ENCODE measurements around the gene TPBGL.
A peak's percentile ranks its signal among the peaks of the same experiment; 100 is the strongest.

TPBGL gene

GRCh38 chr11:75214411-75214821 is 26.2 kb upstream of the TPBGL start:
- H3K36me3 ChIP-seq = no peaks in the 10 kb centered on the region
- TF ChIP-seq CTCF (IDR thresholded peaks at IDR 0.05) = no peak
- intact Hi-C loops (cut with DNase I; ENCODE audit: low total_unique reads) = no loop called here
- H3K9me3 ChIP-seq = no peaks in the 10 kb centered on the region
- H3K4me1 ChIP-seq = no peaks in the 10 kb centered on the region
- no peak overlapping the region for H3K27ac ChIP-seq
- peak; percentile 69 to 73 for DNase-seq
- H3K4me3 ChIP-seq = no peak overlapping the region
- peaks cover 0 to 16% of the 10 kb centered on the region in 2 donors for H3K27me3 ChIP-seq

DNA sequence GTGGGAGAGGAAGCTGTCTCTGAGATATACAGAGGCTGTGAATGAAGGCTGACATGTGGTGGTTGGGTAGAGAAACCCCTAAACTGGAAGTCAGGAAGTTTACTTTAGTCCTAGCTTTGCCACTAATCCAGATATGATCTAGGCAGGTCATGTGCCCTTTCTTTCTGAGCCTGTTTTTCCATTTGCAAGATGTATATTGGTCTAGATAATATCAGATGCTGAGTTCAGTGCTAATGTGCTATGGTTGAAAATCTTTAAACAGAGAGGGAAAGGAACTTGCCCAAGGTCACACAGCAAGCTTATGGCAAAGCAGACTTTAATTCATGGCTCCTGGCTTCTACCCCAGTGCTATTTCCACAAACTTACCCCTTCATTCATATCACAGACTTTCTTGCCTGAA is 25.7 kb upstream of the TPBGL start:
- intact Hi-C loops (cut with DNase I; ENCODE audit: low total_unique reads) = no loop called here
- no peaks in the 10 kb centered on the region for H3K36me3 ChIP-seq
- no peaks in the 10 kb centered on the region for H3K4me1 ChIP-seq
- H3K27me3 ChIP-seq = peaks cover 0 to 16% of the 10 kb centered on the region in 2 donors
- H3K4me3 ChIP-seq = no peak overlapping the region
- no peak for DNase-seq
- H3K9me3 ChIP-seq = no peaks in the 10 kb centered on the region
- TF ChIP-seq CTCF (IDR thresholded peaks at IDR 0.05) = no peak
- H3K27ac ChIP-seq = no peak overlapping the region

- H3K4me1 ChIP-seq = no peaks in the 10 kb centered on the region
- TF ChIP-seq CTCF (IDR thresholded peaks at IDR 0.05) = no peak
- intact Hi-C loops (cut with DNase I; ENCODE audit: low total_unique reads) = no loop called here
- H3K36me3 ChIP-seq = no peaks in the 10 kb centered on the region
- no peak overlapping the region for H3K4me3 ChIP-seq
- H3K9me3 ChIP-seq = no peaks in the 10 kb centered on the region
- H3K27me3 ChIP-seq = peaks cover 0 to 16% of the 10 kb centered on the region in 2 donors
- DNase-seq = no peak
- H3K27ac ChIP-seq = no peak overlapping the region
These were observed 20.7 kb upstream of the TPBGL start for GRCh38 chr11:75219869-75220268.

DNA sequence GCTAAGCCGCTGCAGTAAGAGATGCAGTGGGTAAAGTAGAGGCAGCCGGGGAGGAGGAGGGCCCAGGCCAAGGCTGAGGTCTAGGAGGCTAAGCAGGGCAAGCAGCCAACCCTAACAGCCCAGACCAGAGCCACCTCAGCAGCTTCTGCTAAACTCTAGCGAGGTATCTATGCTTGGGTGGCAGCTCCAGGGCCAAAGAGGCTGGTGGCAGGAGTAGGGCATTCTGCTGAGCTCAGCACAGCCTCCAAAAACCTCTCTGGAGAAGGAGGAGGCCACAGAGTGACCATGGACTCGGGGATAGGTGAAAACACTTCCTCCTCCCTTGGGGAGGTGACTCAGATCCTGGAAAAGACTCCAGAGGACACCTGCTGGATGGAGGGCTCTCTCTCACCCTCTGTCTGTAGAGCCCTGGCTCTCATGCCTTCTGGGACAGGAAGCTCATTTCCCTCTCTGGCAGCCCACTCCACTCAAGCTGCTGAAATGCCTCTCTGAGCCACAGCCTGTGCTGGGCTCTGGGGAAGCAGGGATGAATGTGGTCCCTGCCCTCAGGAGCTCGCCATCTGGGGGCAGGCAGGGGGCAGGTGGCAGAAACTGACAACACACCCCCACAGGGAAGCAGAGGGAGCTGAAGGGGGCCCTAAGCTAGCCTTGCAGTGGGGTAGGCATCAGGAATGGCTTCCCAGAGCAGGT is 16.5 kb upstream of the TPBGL start:
- no peaks in the 10 kb centered on the region for H3K36me3 ChIP-seq
- no peaks in the 10 kb centered on the region for H3K4me1 ChIP-seq
- no peak overlapping the region for H3K27ac ChIP-seq
- intact Hi-C loops (cut with DNase I; ENCODE audit: low total_unique reads) = no loop called here
- H3K4me3 ChIP-seq = no peak overlapping the region
- peaks cover 0 to 4% of the 10 kb centered on the region in 2 donors for H3K27me3 ChIP-seq
- no peaks in the 10 kb centered on the region for H3K9me3 ChIP-seq
- TF ChIP-seq CTCF (IDR thresholded peaks at IDR 0.05) = no peak
- no peak for DNase-seq

DNA sequence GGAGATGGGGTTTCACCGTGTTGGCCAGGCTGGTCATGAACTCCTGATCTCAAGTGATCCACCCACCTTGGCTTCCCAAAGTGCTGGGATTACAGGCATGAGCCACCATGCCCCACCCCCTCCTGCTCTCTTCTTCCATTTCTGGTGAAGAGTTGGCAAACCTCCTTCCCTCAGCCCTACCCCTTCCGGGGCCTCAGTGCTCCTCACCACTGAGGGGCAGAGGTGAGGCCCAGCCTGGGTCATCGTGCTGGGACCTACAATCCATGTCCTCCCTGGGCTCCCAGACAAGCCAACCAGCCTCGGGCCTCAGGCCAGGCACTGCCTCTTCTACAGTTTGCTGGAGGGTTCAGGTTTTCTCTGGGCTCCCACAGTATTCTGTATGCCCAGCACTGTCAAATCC is 14.8 kb upstream of the TPBGL start:
- Histone ChIP-seq H3K27ac (no peak overlapping the region), H3K4me1 (no peaks in the 10 kb centered on the region), H3K4me3 (no peak overlapping the region), H3K9me3 (no peaks in the 10 kb centered on the region), H3K36me3 (no peaks in the 10 kb centered on the region), H3K27me3 (peaks cover 0 to 8% of the 10 kb centered on the region in 2 donors)
- no peak for DNase-seq
- no peak for TF ChIP-seq CTCF (IDR thresholded peaks at IDR 0.05)
- intact Hi-C loops (cut with DNase I; ENCODE audit: low total_unique reads) = no loop called here

GRCh38 chr11:75229466-75229865 is 11.1 kb upstream of the TPBGL start:
- Histone ChIP-seq H3K36me3 (no peaks in the 10 kb centered on the region), H3K4me1 (no peaks in the 10 kb centered on the region), H3K4me3 (no peak overlapping the region), H3K9me3 (no peaks in the 10 kb centered on the region), H3K27me3 (peaks cover 0 to 21% of the 10 kb centered on the region in 2 donors), H3K27ac (no peak overlapping the region)
- DNase-seq = no peak
- intact Hi-C loops (cut with DNase I; ENCODE audit: low total_unique reads) = no loop called here
- no peak for TF ChIP-seq CTCF (IDR thresholded peaks at IDR 0.05)
